Keratinocyte (primary cell): ENCODE measurements around the gene CRHR2. TPM values are rescaled to one million over a fixed set of nuclear protein-coding genes. Genes with fewer than 3 reads are reported as not detected.

Experiments used
- DNase-seq: peaks from one replicate; pipeline ENCODE4 v3.0.0-alpha.2; 2011; ENCODE audit warnings: low read depth, missing footprints, low spot score
- FAIRE-seq: peaks from 2 replicates; lab custom pipeline; 2011; peaks lifted over from hg19 to GRCh38; lab: Jason Lieb, UNC
- H2AFZ ChIP-seq: 2 replicates; pipeline ENCODE4 v1.6.0; 2012; ENCODE audit warnings: low read length, control low read depth, inconsistent platforms; ENCODE audit not compliant: control insufficient read depth
- H3K27ac ChIP-seq: 2 replicates; pipeline ENCODE4 v1.5.1; 2011; ENCODE audit warnings: low read length; ENCODE audit not compliant: control insufficient read depth, insufficient read depth
- H3K27me3 ChIP-seq: 3 replicates; pipeline ENCODE4 v1.6.0; 2011; ENCODE audit warnings: low read length; ENCODE audit not compliant: control insufficient read depth, insufficient read depth; ENCODE audit errors: extremely low read depth
- H3K36me3 ChIP-seq, 2 experiments: 2 replicates in 1 of 2; 3 replicates in 1 of 2; pipeline ENCODE4 v1.5.1; 2011; ENCODE audit warnings: low read length in 2 of 2, mild to moderate bottlenecking in 1 of 2; ENCODE audit not compliant: control insufficient read depth in 2 of 2, insufficient read depth in 2 of 2; ENCODE audit errors: extremely low read depth in 1 of 2
- H3K4me1 ChIP-seq: 3 replicates; pipeline ENCODE4 v1.5.1; 2011; ENCODE audit warnings: low read length; ENCODE audit not compliant: control insufficient read depth, insufficient read depth; ENCODE audit errors: extremely low read depth
- H3K4me2 ChIP-seq: 3 replicates; pipeline ENCODE4 v1.6.0; 2011; ENCODE audit warnings: low read depth, low read length; ENCODE audit not compliant: control insufficient read depth, insufficient read depth; ENCODE audit errors: extremely low read depth
- H3K4me3 ChIP-seq, 3 experiments: fragments of 200-600 bp in 1 of 3; sonication (generic) in 1 of 3; 2 replicates in 2 of 3; 3 replicates in 1 of 3; pipeline ENCODE4 v1.5.1; 2011 to 2016; ENCODE audit warnings: low read length in 3 of 3, mild to moderate bottlenecking in 3 of 3, control low read depth in 2 of 3, inconsistent platforms in 1 of 3, low read depth in 1 of 3, mixed read lengths in 1 of 3, mixed run types in 1 of 3, moderate library complexity in 1 of 3; ENCODE audit not compliant: control insufficient read depth in 2 of 3, insufficient read depth in 2 of 3; ENCODE audit errors: extremely low read depth in 1 of 3
- H3K79me2 ChIP-seq: 2 replicates; pipeline ENCODE4 v1.6.0; 2012; ENCODE audit warnings: low read length; ENCODE audit not compliant: control insufficient read depth, insufficient read depth
- H3K9ac ChIP-seq: 3 replicates; pipeline ENCODE4 v1.6.0; 2011; ENCODE audit warnings: low read length; ENCODE audit not compliant: control insufficient read depth, insufficient read depth; ENCODE audit errors: extremely low read depth
- H3K9me1 ChIP-seq: 3 replicates; pipeline ENCODE4 v1.6.0; 2011; ENCODE audit warnings: low read length; ENCODE audit not compliant: control insufficient read depth, insufficient read depth; ENCODE audit errors: extremely low read depth
- H3K9me3 ChIP-seq: 2 replicates; pipeline ENCODE4 v1.5.1; 2012; ENCODE audit warnings: low read depth, low read length; ENCODE audit not compliant: control insufficient read depth
- H4K20me1 ChIP-seq: 3 replicates; pipeline ENCODE4 v1.6.0; 2011; ENCODE audit warnings: low read length; ENCODE audit not compliant: control insufficient read depth, insufficient read depth; ENCODE audit errors: extremely low read depth
- CTCF ChIP-seq, 3 experiments: IDR thresholded peaks in 1 of 3; conservative IDR thresholded peaks in 1 of 3; optimal IDR thresholded peaks in 1 of 3; 2 replicates in 2 of 3; 3 replicates in 1 of 3; pipeline versions ENCODE3 to v1.5.1; 2011; ENCODE audit warnings: low read length in 3 of 3, mild to moderate bottlenecking in 3 of 3, moderate library complexity in 2 of 3, control low read depth in 1 of 3, inconsistent platforms in 1 of 3; ENCODE audit not compliant: insufficient read depth in 2 of 3; ENCODE audit errors: extremely low read depth in 1 of 3
- EZH2 ChIP-seq: IDR thresholded peaks from one replicate; pipeline ENCODE4 v1.6.1; 2012; ENCODE audit warnings: inconsistent platforms, mild to moderate bottlenecking, low read length, moderate library complexity
- dilution Hi-C: fragments of 300-500 bp; cut with MboI; formaldehyde crosslinking; loops from one replicate; pipeline ENCODE4 v1.7.0; 2020; ENCODE audit warnings: low sequenced_read_pairs; ENCODE audit not compliant: extremely low pct_ligation_motif_present
- polyA plus RNA-seq, 5 experiments: library from polyadenylated mRNA; depleted of rRNA in 3 of 5; stranded (reverse) in 3 of 5; stranded (forward) in 1 of 5; unstranded in 1 of 5; fragments of >200 nt; gene quantifications; 1 replicate in 1 of 5; 2 replicates in 3 of 5; 3 replicates in 1 of 5; pipeline versions ENCODE4 v1.2.1 to v1.2.3, GENCODE V29; 2011 to 2012; ENCODE audit warnings: missing spikeins in 2 of 5, low read depth in 1 of 5, low replicate concordance in 1 of 5

The CRHR2 gene
- polyA plus RNA-seq, 1 donor (not counting 4 experiments of a cell fraction or from before 2014, with no cell fraction given): not detected

DNA sequence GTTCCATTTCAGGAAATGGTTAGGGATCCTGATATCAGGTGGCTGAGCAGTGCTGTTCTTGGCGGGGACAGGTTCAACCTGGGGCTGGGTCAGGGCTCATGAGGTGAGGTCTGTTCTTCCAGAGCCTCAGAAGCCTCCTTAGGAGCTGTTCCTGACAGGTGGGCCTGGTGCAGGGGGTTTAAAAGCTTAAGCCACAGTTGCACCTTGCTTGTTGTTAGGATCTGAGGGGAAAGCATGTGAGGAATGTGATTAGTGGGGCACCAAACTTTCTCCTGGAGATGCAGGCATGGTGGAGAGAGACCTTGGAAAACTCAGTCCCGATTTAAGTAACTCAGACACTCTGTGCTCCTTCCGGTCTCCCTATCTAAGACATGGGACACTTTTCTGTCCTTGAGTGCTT is 18.7 kb upstream of the CRHR2 start:
- dilution Hi-C loops: no loop called here
- no peak overlapping the region for H3K4me3 ChIP-seq
- no peak for FAIRE-seq

GRCh38 chr7:30699706-30700495 is 17.6 kb upstream of the CRHR2 start:
- TF ChIP-seq CTCF (optimal IDR thresholded peaks at IDR 0.05 in 1 of 3, IDR thresholded peaks at IDR 0.05 in 1 of 3, conservative IDR thresholded peaks at IDR 0.05 in 1 of 3; ENCODE audit: extremely low read depth in 1 of 3, insufficient read depth in 2 of 3, low read length in 3 of 3) (no peak), EZH2 (no peak)
- Histone ChIP-seq H3K36me3 (no peaks in the 10 kb centered on the region), H3K9ac (no peak overlapping the region), H3K4me2 (no peak overlapping the region), H3K27ac (no peak overlapping the region), H4K20me1 (no peaks in the 10 kb centered on the region), H3K9me1 (no peaks in the 10 kb centered on the region), H3K4me1 (peaks cover 8% of the 10 kb centered on the region), H3K27me3 (peaks cover 19% of the 10 kb centered on the region), H3K9me3 (no peaks in the 10 kb centered on the region), H3K79me2 (no peaks in the 10 kb centered on the region), H2AFZ (no peak overlapping the region), H3K4me3 (no peak overlapping the region)
- FAIRE-seq: no peak
- no peak for DNase-seq
- dilution Hi-C loops: no loop called here

More for the DNA sequence above, 18.7 kb upstream of the CRHR2 start:
- no peaks in the 10 kb centered on the region for H3K79me2 ChIP-seq
- no peak overlapping the region for H3K4me2 ChIP-seq
- no peaks in the 10 kb centered on the region for H4K20me1 ChIP-seq
- DNase-seq: no peak
- no peak for TF ChIP-seq EZH2
- no peak for TF ChIP-seq CTCF (optimal IDR thresholded peaks at IDR 0.05 in 1 of 3, IDR thresholded peaks at IDR 0.05 in 1 of 3, conservative IDR thresholded peaks at IDR 0.05 in 1 of 3; ENCODE audit: extremely low read depth in 1 of 3, insufficient read depth in 2 of 3, low read length in 3 of 3)
- H3K9me3 ChIP-seq: no peaks in the 10 kb centered on the region
- no peak overlapping the region for H3K27ac ChIP-seq
- H3K9ac ChIP-seq: no peak overlapping the region
- H2AFZ ChIP-seq: no peak overlapping the region
- H3K9me1 ChIP-seq: no peaks in the 10 kb centered on the region
- peaks cover 19% of the 10 kb centered on the region for H3K27me3 ChIP-seq
- no peaks in the 10 kb centered on the region for H3K4me1 ChIP-seq
- no peaks in the 10 kb centered on the region for H3K36me3 ChIP-seq
